Epithelial cell of prostate (primary cell): ENCODE measurements around the gene PLCH1.
"Not testable (repeated sequence)": the region's sequence is repeated elsewhere in the genome, so short reads cannot be mapped to it uniquely, and the experiment has no call there.

Experiments used
- DNase-seq: peaks from one replicate; pipeline ENCODE4 v3.0.0-alpha.2; 2011; ENCODE audit warnings: low read depth, low spot score
- H3K27ac ChIP-seq: fragments of 450-650 bp; 2 replicates; pipeline ENCODE4 v1.5.1; 2017; ENCODE audit warnings: mild to moderate bottlenecking

Gene PLCH1

GRCh38 chr3:155402656-155403055 is 342.2 kb downstream of the PLCH1 start:
- no peak for DNase-seq
- no peak overlapping the region for H3K27ac ChIP-seq

GRCh38 chr3:155398046-155398445 is 346.8 kb downstream of the PLCH1 start:
- DNase-seq, result no peak
- H3K27ac ChIP-seq, result no peak overlapping the region

- H3K27ac ChIP-seq, DNase-seq: not testable (repeated sequence)
These were observed 350.0 kb downstream of the PLCH1 start for GRCh38 chr3:155394896-155395295.

GRCh38 chr3:155394240-155394639 is 350.6 kb downstream of the PLCH1 start:
- no peak for DNase-seq

GRCh38 chr3:155393316-155393715 is 351.6 kb downstream of the PLCH1 start:
- DNase-seq, result no peak
- H3K27ac ChIP-seq, result no peak overlapping the region

More at GRCh38 chr3:155394240-155394639, 350.6 kb downstream of the PLCH1 start:
- H3K27ac ChIP-seq, result no peak overlapping the region

- no peak for DNase-seq
- no peak overlapping the region for H3K27ac ChIP-seq
These were observed 352.7 kb downstream of the PLCH1 start for GRCh38 chr3:155392138-155392537.

GRCh38 chr3:155391551-155391958 is 353.3 kb downstream of the PLCH1 start:
- no peak for DNase-seq
- no peak overlapping the region for H3K27ac ChIP-seq

GRCh38 chr3:155391104-155391503 is 353.8 kb downstream of the PLCH1 start:
- no peak for DNase-seq

GRCh38 chr3:155390351-155390750 is 354.5 kb downstream of the PLCH1 start:
- H3K27ac ChIP-seq, result no peak overlapping the region

More at GRCh38 chr3:155391104-155391503, 353.8 kb downstream of the PLCH1 start:
- no peak overlapping the region for H3K27ac ChIP-seq

GRCh38 chr3:155388417-155388816 is 356.5 kb downstream of the PLCH1 start:
- DNase-seq, result no peak
- no peak overlapping the region for H3K27ac ChIP-seq

More at GRCh38 chr3:155390351-155390750, 354.5 kb downstream of the PLCH1 start:
- DNase-seq, result no peak

- no peak overlapping the region for H3K27ac ChIP-seq
- no peak for DNase-seq
These were observed 357.3 kb downstream of the PLCH1 start for GRCh38 chr3:155387571-155387970.

- no peak for DNase-seq
- H3K27ac ChIP-seq, result no peak overlapping the region
These were observed 358.0 kb downstream of the PLCH1 start for GRCh38 chr3:155386919-155387318.

- no peak overlapping the region for H3K27ac ChIP-seq
- DNase-seq, result no peak
These were observed 358.8 kb downstream of the PLCH1 start for GRCh38 chr3:155385896-155386625.

- DNase-seq, result no peak
These were observed 362.4 kb downstream of the PLCH1 start for GRCh38 chr3:155382396-155383042.

GRCh38 chr3:155377847-155378246 is 367.0 kb downstream of the PLCH1 start:
- no peak overlapping the region for H3K27ac ChIP-seq
- no peak for DNase-seq

More at GRCh38 chr3:155382396-155383042, 362.4 kb downstream of the PLCH1 start:
- H3K27ac ChIP-seq, result no peak overlapping the region

- no peak for DNase-seq
- no peak overlapping the region for H3K27ac ChIP-seq
These were observed 367.8 kb downstream of the PLCH1 start for GRCh38 chr3:155377071-155377470.

GRCh38 chr3:155372281-155372680 is 372.6 kb downstream of the PLCH1 start:
- DNase-seq, result no peak
- H3K27ac ChIP-seq, result no peak overlapping the region

- H3K27ac ChIP-seq, result no peak overlapping the region
- no peak for DNase-seq
These were observed 373.9 kb downstream of the PLCH1 start for GRCh38 chr3:155370764-155371503.

GRCh38 chr3:155370198-155370597 is 374.7 kb downstream of the PLCH1 start:
- no peak for DNase-seq
- H3K27ac ChIP-seq, result no peak overlapping the region

GRCh38 chr3:155369735-155370134 is 375.1 kb downstream of the PLCH1 start:
- no peak for DNase-seq
- H3K27ac ChIP-seq, result no peak overlapping the region

GRCh38 chr3:155369244-155369643 is 375.6 kb downstream of the PLCH1 start:
- DNase-seq, result no peak
- H3K27ac ChIP-seq, result no peak overlapping the region
